Epithelial cell of alveolus of lung (primary cell): ENCODE data around the gene SGMS1. TPM values are rescaled to one million over a fixed set of nuclear protein-coding genes. Genes with fewer than 3 reads are reported as not detected.

Experiments
- total RNA-seq: library from RNA; depleted of rRNA; stranded (reverse); fragments of >200 nt; gene quantifications from 2 replicates; pipeline ENCODE4 v1.2.1, GENCODE V29; 2015

Gene SGMS1
- total RNA-seq = 15.5 and 25.3 TPM in 2 replicates

GRCh38 chr10:50623663-50624412 is at the start of gene SGMS1:
TSS of gene SGMS1 (minus strand) at chr10:50623956. CDS start at chr10:50344114, 279,842 bp downstream.

Other genes with a start within 250 kb of the SGMS1 start
- 3.8 and 4.9 TPM in 2 replicates for gene ASAH2B, start 116.0 kb upstream of the SGMS1 start, total RNA-seq